CD14-positive monocyte (primary cell): ENCODE data around the gene OR5C1. TPM values are rescaled to one million over a fixed set of nuclear protein-coding genes. Genes with fewer than 3 reads are reported as not detected.

Experiments
- DNase-seq, 3 donors: peaks; one replicate each; pipeline ENCODE4 v3.0.0-alpha.2; 2011 to 2022
- H2AFZ ChIP-seq: 2 replicates; pipeline ENCODE4 v1.6.0; 2012; ENCODE audit warnings: mild to moderate bottlenecking, low read depth, low read length, inconsistent platforms; ENCODE audit not compliant: insufficient read depth, poor library complexity, severe bottlenecking
- H3K27ac ChIP-seq, 2 donors: 1 replicate in 1 of 2; 2 replicates in 1 of 2; pipeline ENCODE4 v1.5.1; 2012 to 2013; ENCODE audit warnings: low read length in 2 of 2, control low read depth in 1 of 2, inconsistent platforms in 1 of 2, low read depth in 1 of 2, mild to moderate bottlenecking in 1 of 2
- H3K27me3 ChIP-seq, 2 donors: one replicate each; pipeline versions ENCODE4 v1.6.0 to v1.6.1; 2011 to 2013; ENCODE audit warnings: low read length in 2 of 2; ENCODE audit not compliant: control insufficient read depth in 2 of 2, insufficient read depth in 2 of 2
- H3K36me3 ChIP-seq, 2 donors: replicated peaks in 1 of 2; 1 replicate in 1 of 2; 2 replicates in 1 of 2; pipeline versions ENCODE4 v1.5.1 to v1.6.1; 2012 to 2013; ENCODE audit warnings: low read length in 2 of 2, control low read depth in 1 of 2, inconsistent platforms in 1 of 2, mild to moderate bottlenecking in 1 of 2; ENCODE audit not compliant: insufficient read depth in 2 of 2, control insufficient read depth in 1 of 2
- H3K4me1 ChIP-seq, 2 donors: 1 replicate in 1 of 2; 2 replicates in 1 of 2; pipeline versions ENCODE4 v1.5.1 to v1.6.1; 2012 to 2013; ENCODE audit warnings: low read length in 2 of 2, control low read depth in 1 of 2, inconsistent platforms in 1 of 2, mild to moderate bottlenecking in 1 of 2, moderate library complexity in 1 of 2; ENCODE audit not compliant: insufficient read depth in 2 of 2, control insufficient read depth in 1 of 2
- H3K4me2 ChIP-seq: replicated peaks from 2 replicates; pipeline ENCODE3; 2012; ENCODE audit warnings: low read length, moderate library complexity, mild to moderate bottlenecking; ENCODE audit not compliant: poor library complexity, severe bottlenecking; ENCODE audit errors: extremely low read depth
- H3K4me3 ChIP-seq, 3 experiments: fragments of 200-600 bp in 1 of 3; sonication (generic) in 1 of 3; replicated peaks in 1 of 3; 1 replicate in 2 of 3; 2 replicates in 1 of 3; pipeline ENCODE4 v1.5.1; 2011 to 2013; ENCODE audit warnings: low read length in 3 of 3, mild to moderate bottlenecking in 3 of 3, control low read depth in 2 of 3, low read depth in 2 of 3, inconsistent platforms in 1 of 3, moderate library complexity in 1 of 3
- H3K79me2 ChIP-seq: 2 replicates; pipeline ENCODE4 v1.6.0; 2012; ENCODE audit warnings: mild to moderate bottlenecking, control low read depth, inconsistent platforms, low read length, moderate library complexity; ENCODE audit not compliant: insufficient read depth
- H3K9ac ChIP-seq: 2 replicates; pipeline ENCODE4 v1.6.0; 2017; ENCODE audit warnings: low read length, mild to moderate bottlenecking; ENCODE audit not compliant: insufficient read depth, poor library complexity, severe bottlenecking
- H3K9me3 ChIP-seq, 2 donors: replicated peaks in 1 of 2; 1 replicate in 1 of 2; 2 replicates in 1 of 2; pipeline versions ENCODE4 v1.5.1 to v1.6.1; 2012 to 2013; ENCODE audit warnings: low read length in 2 of 2, control low read depth in 1 of 2; ENCODE audit not compliant: control insufficient read depth in 1 of 2, insufficient read depth in 1 of 2
- H4K20me1 ChIP-seq: 2 replicates; pipeline ENCODE4 v1.6.0; 2012; ENCODE audit warnings: mild to moderate bottlenecking, low read length, control low read depth, moderate library complexity; ENCODE audit not compliant: insufficient read depth
- H3K27ac Mint-ChIP-seq, 7 donors: one replicate each; pipeline ENCODE4 v1.8.0; 2020; ENCODE audit warnings: mild to moderate bottlenecking in 7 of 7, mixed read lengths in 7 of 7, moderate library complexity in 6 of 7, inconsistent platforms in 2 of 7
- H3K27me3 Mint-ChIP-seq, 3 donors: one replicate each; pipeline ENCODE4 v1.8.0; 2021 to 2022; ENCODE audit warnings: low read depth in 3 of 3, mild to moderate bottlenecking in 3 of 3, mixed read lengths in 3 of 3, moderate library complexity in 3 of 3, inconsistent platforms in 1 of 3
- H3K36me3 Mint-ChIP-seq, 2 donors: one replicate each; pipeline ENCODE4 v1.8.0; 2020; ENCODE audit warnings: mixed read lengths in 2 of 2, inconsistent platforms in 1 of 2, mild to moderate bottlenecking in 1 of 2
- H3K4me1 Mint-ChIP-seq: one replicate; pipeline ENCODE4 v1.8.0; 2020; ENCODE audit warnings: mild to moderate bottlenecking, mixed read lengths
- H3K4me3 Mint-ChIP-seq, 2 donors: one replicate each; pipeline ENCODE4 v1.8.0; 2020; ENCODE audit warnings: mild to moderate bottlenecking in 2 of 2, mixed read lengths in 2 of 2, moderate library complexity in 1 of 2
- H3K9me3 Mint-ChIP-seq, 7 donors: one replicate each; pipeline ENCODE4 v1.8.0; 2020 to 2022; ENCODE audit warnings: mixed read lengths in 7 of 7, mild to moderate bottlenecking in 6 of 7, moderate library complexity in 6 of 7, inconsistent platforms in 2 of 7
- WGBS: methylation state at CpG from one replicate; pipeline ENCODE4 v1.1.5; 2013; ENCODE audit warnings: missing lambda C conversion rate; ENCODE audit not compliant: insufficient coverage; 5-methylcytosine and 5-hydroxymethylcytosine counted together
- intact Hi-C, 2 donors: fragments of 100-400 bp; cut with micrococcal nuclease; formaldehyde crosslinking; loops; one replicate each; pipeline versions ENCODE4 v1.15.0 to v1.15.1; 2023
- polyA plus RNA-seq, 3 donors: library from polyadenylated mRNA; depleted of rRNA in 1 of 3; unstranded in 2 of 3; stranded (reverse) in 1 of 3; fragments of 300-500 nt in 2 of 3; fragments of >200 nt in 1 of 3; fragmentation: Illumina TruSeq in 2 of 3; gene quantifications; 1 replicate in 2 of 3; 2 replicates in 1 of 3; pipeline ENCODE4 v1.2.3, GENCODE V29; 2012 to 2021
- TF ChIP-seq, protein P1 (sequence below): fragments of 200-600 bp; IDR thresholded peaks from one replicate; pipeline ENCODE4 v1.8.0; 2022; ENCODE audit warnings: antibody characterized with exemption, mild to moderate bottlenecking

OR5C1 gene
- polyA plus RNA-seq, 3 donors: not detected

DNA sequence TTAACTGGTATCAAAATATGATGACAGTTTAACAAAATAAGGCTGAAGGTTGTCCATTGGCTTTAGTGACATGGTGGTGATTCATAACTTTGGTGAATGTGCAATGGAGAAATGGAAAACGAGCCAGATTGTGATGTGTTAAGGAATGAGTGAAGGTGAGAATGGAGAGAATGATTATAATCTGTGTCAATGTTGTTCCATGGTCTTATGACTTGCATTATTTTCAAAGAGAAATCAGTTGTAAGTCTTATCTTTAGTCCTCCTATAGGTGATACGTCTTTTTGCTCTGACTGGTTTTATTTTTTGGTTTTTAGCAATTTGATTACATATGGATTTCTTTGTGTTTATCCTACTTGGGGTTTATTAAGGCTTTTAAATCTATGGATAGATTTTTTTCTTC, 33.9 kb upstream of the OR5C1 start:
- TF ChIP-seq, protein P1, sequence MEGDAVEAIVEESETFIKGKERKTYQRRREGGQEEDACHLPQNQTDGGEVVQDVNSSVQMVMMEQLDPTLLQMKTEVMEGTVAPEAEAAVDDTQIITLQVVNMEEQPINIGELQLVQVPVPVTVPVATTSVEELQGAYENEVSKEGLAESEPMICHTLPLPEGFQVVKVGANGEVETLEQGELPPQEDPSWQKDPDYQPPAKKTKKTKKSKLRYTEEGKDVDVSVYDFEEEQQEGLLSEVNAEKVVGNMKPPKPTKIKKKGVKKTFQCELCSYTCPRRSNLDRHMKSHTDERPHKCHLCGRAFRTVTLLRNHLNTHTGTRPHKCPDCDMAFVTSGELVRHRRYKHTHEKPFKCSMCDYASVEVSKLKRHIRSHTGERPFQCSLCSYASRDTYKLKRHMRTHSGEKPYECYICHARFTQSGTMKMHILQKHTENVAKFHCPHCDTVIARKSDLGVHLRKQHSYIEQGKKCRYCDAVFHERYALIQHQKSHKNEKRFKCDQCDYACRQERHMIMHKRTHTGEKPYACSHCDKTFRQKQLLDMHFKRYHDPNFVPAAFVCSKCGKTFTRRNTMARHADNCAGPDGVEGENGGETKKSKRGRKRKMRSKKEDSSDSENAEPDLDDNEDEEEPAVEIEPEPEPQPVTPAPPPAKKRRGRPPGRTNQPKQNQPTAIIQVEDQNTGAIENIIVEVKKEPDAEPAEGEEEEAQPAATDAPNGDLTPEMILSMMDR: no peak
- WGBS: no CpG with 5 or more reads among the region's 2 CpGs
- Mint-ChIP-seq H3K4me1 (no peaks in the 10 kb centered on the region), H3K27ac (no peak overlapping the region), H3K36me3 (no peaks in the 10 kb centered on the region), H3K27me3 (no peaks in the 10 kb centered on the region), H3K9me3 (peaks cover 21 to 46% (median 28%) of the 10 kb centered on the region in 7 donors), H3K4me3 (no peak overlapping the region)
- no peaks in the 10 kb centered on the region for H3K27me3 ChIP-seq
- H3K4me1 ChIP-seq: no peaks in the 10 kb centered on the region
- no peak for DNase-seq
- no peak overlapping the region for H3K4me2 ChIP-seq
- H3K9me3 ChIP-seq: peaks cover 12 to 19% of the 10 kb centered on the region in 2 donors
- no peak overlapping the region for H2AFZ ChIP-seq
- H3K4me3 ChIP-seq: no peak overlapping the region
- H3K36me3 ChIP-seq: no peaks in the 10 kb centered on the region
- H3K27ac ChIP-seq: no peak overlapping the region
- intact Hi-C loops: no loop called here
- no peaks in the 10 kb centered on the region for H3K79me2 ChIP-seq
- no peak overlapping the region for H3K9ac ChIP-seq
- H4K20me1 ChIP-seq: no peaks in the 10 kb centered on the region

DNA sequence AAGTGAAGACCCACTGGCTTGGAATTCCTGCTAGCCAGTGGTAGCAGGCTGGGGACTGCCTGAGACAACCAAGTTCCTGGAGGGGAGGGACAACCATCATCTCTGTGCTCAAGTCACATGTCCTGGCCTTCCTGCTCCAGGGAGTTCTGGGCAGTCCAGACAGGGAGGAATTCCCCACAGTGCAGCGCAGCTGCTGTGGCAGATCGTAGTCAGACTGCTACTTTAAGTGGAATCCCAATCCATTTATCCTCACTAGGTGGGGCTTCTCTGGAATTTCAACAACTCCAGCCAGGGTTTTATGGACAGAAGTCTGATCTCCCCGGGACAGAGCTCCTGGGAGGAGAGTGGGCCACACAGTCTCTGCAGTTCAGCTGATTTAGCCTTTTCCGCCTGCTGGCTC, 20.9 kb upstream of the OR5C1 start:
- Mint-ChIP-seq H3K36me3 (no peaks in the 10 kb centered on the region), H3K4me1 (no peaks in the 10 kb centered on the region), H3K4me3 (no peak overlapping the region), H3K9me3 (peaks cover 11 to 31% (median 19%) of the 10 kb centered on the region in 7 donors), H3K27ac (no peak overlapping the region), H3K27me3 (no peaks in the 10 kb centered on the region)
- H3K4me3 ChIP-seq: no peak overlapping the region
- H3K36me3 ChIP-seq: no peaks in the 10 kb centered on the region
- 89% methylated on average over 4 of the region's 4 CpGs for WGBS
- H3K9ac ChIP-seq: no peak overlapping the region
- TF ChIP-seq, protein P1: no peak
- no peak overlapping the region for H3K27ac ChIP-seq
- H4K20me1 ChIP-seq: no peaks in the 10 kb centered on the region
- H3K4me2 ChIP-seq: no peak overlapping the region
- no peaks in the 10 kb centered on the region for H3K4me1 ChIP-seq
- H2AFZ ChIP-seq: no peak overlapping the region
- no peaks in the 10 kb centered on the region for H3K27me3 ChIP-seq
- no peaks in the 10 kb centered on the region for H3K79me2 ChIP-seq
- intact Hi-C loops: no loop called here
- DNase-seq: no peak
- peaks cover 11 to 13% of the 10 kb centered on the region in 2 donors for H3K9me3 ChIP-seq
